Measurements from ENCODE around the gene PPP1R17. TPM values are rescaled to one million over a fixed set of nuclear protein-coding genes. Genes with fewer than 3 reads are reported as not detected.

The PPP1R17 gene
- total RNA-seq (not detected in 2 replicates), polyA plus RNA-seq (not detected in 2 replicates), polyA minus RNA-seq (not detected in 2 replicates), Bru-seq, nascent RNA (not detected), BruChase-seq, experiment 1, labeled RNA remaining after a 6-hour chase (not detected), BruChase-seq, experiment 2, labeled RNA remaining after a 2-hour chase (not detected)
- not detected in 2 replicates for polyA plus RNA-seq (2011; cell fraction: cytosol; rRNA removed)
- not detected in 2 replicates for polyA plus RNA-seq (2011; cell fraction: nucleus; rRNA removed)
- not detected in 2 replicates for polyA plus RNA-seq (2012)
- not detected for polyA minus RNA-seq (2011; cell fraction: cytosol; rRNA and poly(A)+ RNA removed)
- polyA minus RNA-seq (2011; cell fraction: nucleus; rRNA and poly(A)+ RNA removed) = not detected in 2 replicates
- long read RNA-seq, partial matches to known transcripts = 0 of 1 reads
- long read RNA-seq, other reads (novel, unspliced or antisense) = 1 of 1 reads

- Histone ChIP-seq H3K4me1 (ENCODE audit: control insufficient read depth, extremely low read depth, insufficient read depth, low read length) (no peaks in the 10 kb centered on the region), H3K4me3 (replicated peaks in 1 of 3; ENCODE audit: insufficient read depth in 1 of 3, low read depth in 1 of 3, low read length in 3 of 3) (no peak within 1 kb of the TSS), H3K9me1 (replicated peaks; ENCODE audit: control insufficient read depth, extremely low read depth, insufficient read depth, low read length) (no peaks in the 10 kb centered on the region), H2AFZ (ENCODE audit: low read depth, low read length) (no peak within 1 kb of the TSS), H3K27ac (ENCODE audit: insufficient read depth, low read depth, low read length) (no peak within 1 kb of the TSS), H3K9me3 (replicated peaks; ENCODE audit: control insufficient read depth, insufficient read depth, low read length) (no peaks in the 10 kb centered on the region), H4K20me1 (replicated peaks; ENCODE audit: control insufficient read depth, extremely low read depth, insufficient read depth, low read length) (no peaks in the 10 kb centered on the region), H3K79me2 (ENCODE audit: control insufficient read depth, insufficient read depth, low read length) (no peaks in the 10 kb centered on the region), H3K27me3 (ENCODE audit: control insufficient read depth in 2 of 2, insufficient read depth in 2 of 2, low read length in 2 of 2) (peaks cover 0 to 9% of the 10 kb centered on the region in 2 experiments), H3K9ac (replicated peaks; ENCODE audit: extremely low read depth, insufficient read depth, low read length) (no peak within 1 kb of the TSS), H3K36me3 (ENCODE audit: control insufficient read depth in 2 of 2, extremely low read depth in 1 of 2, insufficient read depth in 2 of 2, low read length in 2 of 2) (no peaks in the 10 kb centered on the region), H3K4me2 (ENCODE audit: insufficient read depth, low read length) (no peak within 1 kb of the TSS)
- BruUV-seq (replicated peaks) = no TSS peak
- ChIA-PET POLR2A (no interaction called here), CTCF (interaction anchor here (1.1 to 1.8 kb wide), 2 partner anchors 9 to 244 kb away, joined by 4 to 6 read pairs; no protein-coding TSS in a partner anchor)
- FAIRE-seq (no peak), DNase-seq (ENCODE audit: low read depth, low spot score) (no peak)
- dilution Hi-C loops (cut with MboI; ENCODE audit: extremely low pct_ligation_motif_present, low sequenced_read_pairs) = no loop called here
- intact Hi-C loops (cut with micrococcal nuclease) = no loop called here
- TF ChIP-seq CTCF (IDR thresholded peaks at IDR 0.05; ENCODE audit: extremely low read depth in 1 of 2, insufficient read depth in 1 of 2, low read depth in 1 of 2, low read length in 2 of 2) (no peak), MYC (IDR thresholded peaks at IDR 0.05; ENCODE audit: low read depth, low read length) (no peak), POLR2A (IDR thresholded peaks at IDR 0.05; ENCODE audit: low read depth, low read length) (no peak), MAX (IDR thresholded peaks at IDR 0.05; ENCODE audit: insufficient read depth, insufficient read length) (no peak), FOS (IDR thresholded peaks at IDR 0.05; ENCODE audit: borderline replicate concordance, insufficient read depth, low read length) (no peak), JUN (IDR thresholded peaks at IDR 0.05; ENCODE audit: borderline replicate concordance, insufficient read depth, insufficient read length, low read depth) (no peak), POLR2AphosphoS5 (IDR thresholded peaks at IDR 0.05; ENCODE audit: insufficient read depth, low read depth, low read length) (no peak), GATA2 (IDR thresholded peaks at IDR 0.05; ENCODE audit: insufficient read depth, insufficient read length, low read depth, low read length) (no peak), EZH2 (IDR thresholded peaks at IDR 0.05; ENCODE audit: borderline replicate concordance, low read depth, low read length, severe bottlenecking) (no peak)
These were observed at the start of gene PPP1R17 for GRCh38 chr7:31687024-31687748. PPP1R17 (plus strand) TSS chr7:31687215; CDS start chr7:31692442, 5,227 bp downstream.
